Measurements from ENCODE around the gene PCYT1A.
A peak's percentile ranks its signal among the peaks of the same experiment; 100 is the strongest.

Gene PCYT1A

GRCh38 chr3:196220587-196220986 lies 66.9 kb downstream of the PCYT1A start:
- peaks cover 4 to 5% of the 10 kb centered on the region in 2 experiments for H3K4me1 ChIP-seq (ENCODE audit: control insufficient read depth in 1 of 2, insufficient read depth in 2 of 2, low read length in 2 of 2)

GRCh38 chr3:196219970-196220311 lies 67.6 kb downstream of the PCYT1A start:
- Histone ChIP-seq H3K14ac (ENCODE audit: low read length) (no peak overlapping the region), H3K27ac (ENCODE audit: low read depth, low read length) (no peak overlapping the region), H3K9ac (ENCODE audit: low read length) (no peak overlapping the region), H2AK5ac (ENCODE audit: low read length) (no peak overlapping the region), H2BK120ac (ENCODE audit: insufficient read depth, low read length, poor library complexity) (no peak overlapping the region), H3K9me3 (ENCODE audit: insufficient read depth, low read depth, low read length) (peaks cover 3% of the 10 kb centered on the region), H4K12ac (ENCODE audit: low read depth, low read length) (peak overlapping the region; percentile 44), H3K4me1 (ENCODE audit: control insufficient read depth in 1 of 2, insufficient read depth in 2 of 2, low read length in 2 of 2) (peaks cover 4 to 5% of the 10 kb centered on the region in 2 experiments), H3K27me3 (ENCODE audit: insufficient read depth, low read length) (peaks cover 5% of the 10 kb centered on the region), H3K79me2 (ENCODE audit: control insufficient read depth, insufficient read depth, low read length, poor library complexity) (no peaks in the 10 kb centered on the region), H3K23ac (ENCODE audit: low read length) (no peak overlapping the region), H3K4me2 (ENCODE audit: low read length) (no peak overlapping the region), H3K4me3 (ENCODE audit: low read depth, low read length) (no peak overlapping the region), H2BK5ac (ENCODE audit: low read depth, low read length, poor library complexity) (no peak overlapping the region), H3K4ac (ENCODE audit: low read depth, low read length) (no peak overlapping the region), H3K79me1 (ENCODE audit: low read length) (no peaks in the 10 kb centered on the region), H2AFZ (ENCODE audit: insufficient read depth, low read length, poor library complexity) (no peak overlapping the region), H3K36me3 (ENCODE audit: control insufficient read depth in 1 of 2, insufficient read depth in 2 of 2, low read length in 2 of 2) (no peaks in the 10 kb centered on the region), H4K91ac (ENCODE audit: low read depth, low read length) (no peak overlapping the region), H3K18ac (ENCODE audit: low read length) (no peak overlapping the region), H2BK12ac (ENCODE audit: low read length) (no peak overlapping the region), H4K8ac (ENCODE audit: low read depth, low read length) (no peak overlapping the region)
- no CpG with 5 or more reads among the region's 19 CpGs for WGBS (ENCODE audit: extremely low coverage, insufficient coverage, insufficient read length)
- DNase-seq, result peak; percentile 11 to 48

More at GRCh38 chr3:196220587-196220986, 66.9 kb downstream of the PCYT1A start:
- Histone ChIP-seq H3K79me2 (ENCODE audit: control insufficient read depth, insufficient read depth, low read length, poor library complexity) (no peaks in the 10 kb centered on the region), H2AFZ (ENCODE audit: insufficient read depth, low read length, poor library complexity) (no peak overlapping the region), H3K4ac (ENCODE audit: low read depth, low read length) (no peak overlapping the region), H4K8ac (ENCODE audit: low read depth, low read length) (no peak overlapping the region), H3K27ac (ENCODE audit: low read depth, low read length) (no peak overlapping the region), H3K27me3 (ENCODE audit: insufficient read depth, low read length) (peaks cover 5% of the 10 kb centered on the region), H3K14ac (ENCODE audit: low read length) (no peak overlapping the region), H4K91ac (ENCODE audit: low read depth, low read length) (no peak overlapping the region), H3K79me1 (ENCODE audit: low read length) (no peaks in the 10 kb centered on the region), H2BK12ac (ENCODE audit: low read length) (no peak overlapping the region), H3K4me2 (ENCODE audit: low read length) (no peak overlapping the region), H3K23ac (ENCODE audit: low read length) (no peak overlapping the region), H3K18ac (ENCODE audit: low read length) (no peak overlapping the region), H2BK5ac (ENCODE audit: low read depth, low read length, poor library complexity) (no peak overlapping the region), H2AK5ac (ENCODE audit: low read length) (no peak overlapping the region), H4K12ac (ENCODE audit: low read depth, low read length) (no peak overlapping the region), H3K9ac (ENCODE audit: low read length) (no peak overlapping the region), H3K36me3 (ENCODE audit: control insufficient read depth in 1 of 2, insufficient read depth in 2 of 2, low read length in 2 of 2) (no peaks in the 10 kb centered on the region), H2BK120ac (ENCODE audit: insufficient read depth, low read length, poor library complexity) (no peak overlapping the region), H3K9me3 (ENCODE audit: insufficient read depth, low read depth, low read length) (no peaks in the 10 kb centered on the region), H3K4me3 (ENCODE audit: low read depth, low read length) (no peak overlapping the region)
- DNase-seq, result peak in 1 of 2 donors; percentile 9
- no CpG with 5 or more reads among the region's 10 CpGs for WGBS (ENCODE audit: extremely low coverage, insufficient coverage, insufficient read length)

- Histone ChIP-seq H3K4me3 (ENCODE audit: low read depth, low read length) (no peak overlapping the region), H2AFZ (ENCODE audit: insufficient read depth, low read length, poor library complexity) (no peak overlapping the region), H4K91ac (ENCODE audit: low read depth, low read length) (no peak overlapping the region), H3K79me1 (ENCODE audit: low read length) (no peaks in the 10 kb centered on the region), H3K4ac (ENCODE audit: low read depth, low read length) (no peak overlapping the region), H2BK120ac (ENCODE audit: insufficient read depth, low read length, poor library complexity) (no peak overlapping the region), H3K27ac (ENCODE audit: low read depth, low read length) (no peak overlapping the region), H3K9ac (ENCODE audit: low read length) (no peak overlapping the region), H4K12ac (ENCODE audit: low read depth, low read length) (no peak overlapping the region), H3K36me3 (ENCODE audit: control insufficient read depth in 1 of 2, insufficient read depth in 2 of 2, low read length in 2 of 2) (no peaks in the 10 kb centered on the region), H2BK5ac (ENCODE audit: low read depth, low read length, poor library complexity) (no peak overlapping the region), H2BK12ac (ENCODE audit: low read length) (no peak overlapping the region), H3K23ac (ENCODE audit: low read length) (no peak overlapping the region), H3K14ac (ENCODE audit: low read length) (no peak overlapping the region), H2AK5ac (ENCODE audit: low read length) (no peak overlapping the region), H3K18ac (ENCODE audit: low read length) (no peak overlapping the region), H3K79me2 (ENCODE audit: control insufficient read depth, insufficient read depth, low read length, poor library complexity) (no peaks in the 10 kb centered on the region), H4K8ac (ENCODE audit: low read depth, low read length) (no peak overlapping the region), H3K4me1 (ENCODE audit: control insufficient read depth in 1 of 2, insufficient read depth in 2 of 2, low read length in 2 of 2) (peaks cover 4 to 5% of the 10 kb centered on the region in 2 experiments), H3K27me3 (ENCODE audit: insufficient read depth, low read length) (peaks cover 5% of the 10 kb centered on the region), H3K4me2 (ENCODE audit: low read length) (no peak overlapping the region), H3K9me3 (ENCODE audit: insufficient read depth, low read depth, low read length) (peaks cover 3% of the 10 kb centered on the region)
- no CpG with 5 or more reads among the region's 19 CpGs for WGBS (ENCODE audit: extremely low coverage, insufficient coverage, insufficient read length)
- peak; percentile 41 to 59 for DNase-seq
Observed at GRCh38 chr3:196219194-196219969, 68.1 kb downstream of the PCYT1A start.

GRCh38 chr3:196218155-196218712 lies 69.3 kb downstream of the PCYT1A start:
- H3K4me1 ChIP-seq (ENCODE audit: control insufficient read depth in 1 of 2, insufficient read depth in 2 of 2, low read length in 2 of 2), result peaks cover 4 to 5% of the 10 kb centered on the region in 2 experiments
- H3K18ac ChIP-seq (ENCODE audit: low read length), result no peak overlapping the region
- H2BK120ac ChIP-seq (ENCODE audit: insufficient read depth, low read length, poor library complexity), result no peak overlapping the region
- H3K9ac ChIP-seq (ENCODE audit: low read length), result no peak overlapping the region
- H3K79me2 ChIP-seq (ENCODE audit: control insufficient read depth, insufficient read depth, low read length, poor library complexity), result no peaks in the 10 kb centered on the region
- no peak overlapping the region for H3K4me3 ChIP-seq (ENCODE audit: low read depth, low read length)
- H2AK5ac ChIP-seq (ENCODE audit: low read length), result no peak overlapping the region
- no peak overlapping the region for H3K4ac ChIP-seq (ENCODE audit: low read depth, low read length)
- no peak overlapping the region for H4K12ac ChIP-seq (ENCODE audit: low read depth, low read length)
- peaks cover 5% of the 10 kb centered on the region for H3K27me3 ChIP-seq (ENCODE audit: insufficient read depth, low read length)
- no peak overlapping the region for H2BK5ac ChIP-seq (ENCODE audit: low read depth, low read length, poor library complexity)
- no peak overlapping the region for H2AFZ ChIP-seq (ENCODE audit: insufficient read depth, low read length, poor library complexity)
- no peak for DNase-seq
- H4K8ac ChIP-seq (ENCODE audit: low read depth, low read length), result no peak overlapping the region
- no peaks in the 10 kb centered on the region for H3K36me3 ChIP-seq (ENCODE audit: control insufficient read depth in 1 of 2, insufficient read depth in 2 of 2, low read length in 2 of 2)
- no peaks in the 10 kb centered on the region for H3K79me1 ChIP-seq (ENCODE audit: low read length)
- H3K23ac ChIP-seq (ENCODE audit: low read length), result no peak overlapping the region
- no peak overlapping the region for H3K14ac ChIP-seq (ENCODE audit: low read length)
- H3K4me2 ChIP-seq (ENCODE audit: low read length), result no peak overlapping the region
- peaks cover 3% of the 10 kb centered on the region for H3K9me3 ChIP-seq (ENCODE audit: insufficient read depth, low read depth, low read length)
- no peak overlapping the region for H2BK12ac ChIP-seq (ENCODE audit: low read length)
- WGBS (ENCODE audit: extremely low coverage, insufficient coverage, insufficient read length), result no CpG with 5 or more reads among the region's 13 CpGs
- H3K27ac ChIP-seq (ENCODE audit: low read depth, low read length), result no peak overlapping the region
- no peak overlapping the region for H4K91ac ChIP-seq (ENCODE audit: low read depth, low read length)
